Osteoblast (primary cell): ENCODE measurements around the gene CCDC91. TPM values are rescaled to one million over a fixed set of nuclear protein-coding genes. Genes with fewer than 3 reads are reported as not detected.
"Not testable (repeated sequence)": the region's sequence is repeated elsewhere in the genome, so short reads cannot be mapped to it uniquely, and the experiment has no call there.

Source experiments
- DNase-seq: peaks from one replicate; pipeline ENCODE4 v3.0.0; 2011; ENCODE audit warnings: low spot score, mixed read lengths; ENCODE audit not compliant: insufficient read length; ENCODE audit errors: missing footprints
- H2AFZ ChIP-seq: 2 replicates; pipeline ENCODE4 v1.6.0; 2011; ENCODE audit warnings: mild to moderate bottlenecking, low read length
- H3K27ac ChIP-seq: 2 replicates; pipeline ENCODE4 v1.5.1; 2011; ENCODE audit warnings: mild to moderate bottlenecking, low read depth, low read length, moderate library complexity
- H3K27me3 ChIP-seq: 2 replicates; pipeline ENCODE4 v1.6.0; 2012; ENCODE audit warnings: mild to moderate bottlenecking, control low read depth, inconsistent platforms, low read length, moderate library complexity; ENCODE audit not compliant: insufficient read depth
- H3K36me3 ChIP-seq: 2 replicates; pipeline ENCODE4 v1.5.1; 2011; ENCODE audit warnings: mild to moderate bottlenecking, low read length, control low read depth, moderate library complexity; ENCODE audit not compliant: insufficient read depth
- H3K4me1 ChIP-seq: 2 replicates; pipeline ENCODE4 v1.5.1; 2011; ENCODE audit warnings: mild to moderate bottlenecking, low read length, control low read depth, moderate library complexity; ENCODE audit not compliant: insufficient read depth
- H3K4me2 ChIP-seq: 2 replicates; pipeline ENCODE4 v1.6.0; 2011; ENCODE audit warnings: mild to moderate bottlenecking, low read length; ENCODE audit not compliant: insufficient read depth
- H3K4me3 ChIP-seq: fragments of 200-600 bp; sonication (generic); 3 replicates; pipeline ENCODE4 v1.5.1; 2012; ENCODE audit warnings: mild to moderate bottlenecking, low read length, inconsistent platforms; ENCODE audit not compliant: insufficient read depth
- H3K79me2 ChIP-seq: 2 replicates; pipeline ENCODE4 v1.6.0; 2012; ENCODE audit warnings: mild to moderate bottlenecking, low read length, control low read depth, inconsistent platforms; ENCODE audit not compliant: insufficient read depth
- H3K9me3 ChIP-seq: 2 replicates; pipeline ENCODE4 v1.5.1; 2011; ENCODE audit warnings: low read depth, low read length, control low read depth
- H4K20me1 ChIP-seq: 2 replicates; pipeline ENCODE4 v1.6.0; 2012; ENCODE audit warnings: mild to moderate bottlenecking, low read length, control low read depth; ENCODE audit not compliant: insufficient read depth
- total RNA-seq: library from RNA; depleted of rRNA; stranded (reverse); fragments of >200 nt; gene quantifications from 2 replicates; pipeline ENCODE4 v1.2.3, GENCODE V29; 2012
- TF ChIP-seq, protein P1 (sequence below): IDR thresholded peaks from 2 replicates; pipeline ENCODE4 v1.5.1; 2011; ENCODE audit warnings: mild to moderate bottlenecking, low read depth, low read length, moderate library complexity; ENCODE audit errors: extremely low read depth

Gene CCDC91
- total RNA-seq, 1 donor = 36.2 TPM

DNA sequence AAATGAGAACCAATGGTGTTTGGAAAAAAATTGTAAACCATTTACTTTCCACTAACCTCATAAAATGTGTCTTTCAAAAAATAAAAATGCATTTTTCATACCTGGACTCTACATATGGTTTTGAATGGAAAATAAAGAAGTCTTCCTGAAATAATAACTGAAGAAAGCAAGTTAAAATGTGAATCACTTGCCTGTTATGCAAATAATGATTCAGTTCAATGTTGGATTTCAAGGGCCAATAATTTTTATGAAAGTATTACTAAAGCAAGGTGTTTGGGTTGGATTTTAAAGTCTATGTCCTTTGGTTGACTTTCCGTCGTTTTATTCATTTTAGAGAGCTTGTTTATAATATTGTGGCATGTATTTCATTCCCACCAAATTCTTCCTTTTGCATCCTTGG, 138.7 kb downstream of the CCDC91 start:
- H3K36me3 ChIP-seq = no peaks in the 10 kb centered on the region
- H3K27me3 ChIP-seq = no peaks in the 10 kb centered on the region
- TF ChIP-seq, protein P1, sequence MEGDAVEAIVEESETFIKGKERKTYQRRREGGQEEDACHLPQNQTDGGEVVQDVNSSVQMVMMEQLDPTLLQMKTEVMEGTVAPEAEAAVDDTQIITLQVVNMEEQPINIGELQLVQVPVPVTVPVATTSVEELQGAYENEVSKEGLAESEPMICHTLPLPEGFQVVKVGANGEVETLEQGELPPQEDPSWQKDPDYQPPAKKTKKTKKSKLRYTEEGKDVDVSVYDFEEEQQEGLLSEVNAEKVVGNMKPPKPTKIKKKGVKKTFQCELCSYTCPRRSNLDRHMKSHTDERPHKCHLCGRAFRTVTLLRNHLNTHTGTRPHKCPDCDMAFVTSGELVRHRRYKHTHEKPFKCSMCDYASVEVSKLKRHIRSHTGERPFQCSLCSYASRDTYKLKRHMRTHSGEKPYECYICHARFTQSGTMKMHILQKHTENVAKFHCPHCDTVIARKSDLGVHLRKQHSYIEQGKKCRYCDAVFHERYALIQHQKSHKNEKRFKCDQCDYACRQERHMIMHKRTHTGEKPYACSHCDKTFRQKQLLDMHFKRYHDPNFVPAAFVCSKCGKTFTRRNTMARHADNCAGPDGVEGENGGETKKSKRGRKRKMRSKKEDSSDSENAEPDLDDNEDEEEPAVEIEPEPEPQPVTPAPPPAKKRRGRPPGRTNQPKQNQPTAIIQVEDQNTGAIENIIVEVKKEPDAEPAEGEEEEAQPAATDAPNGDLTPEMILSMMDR = no peak
- H2AFZ ChIP-seq = no peak overlapping the region
- H3K79me2 ChIP-seq = no peaks in the 10 kb centered on the region
- no peak overlapping the region for H3K4me2 ChIP-seq
- no peaks in the 10 kb centered on the region for H3K9me3 ChIP-seq
- no peaks in the 10 kb centered on the region for H4K20me1 ChIP-seq
- DNase-seq = no peak
- no peaks in the 10 kb centered on the region for H3K4me1 ChIP-seq
- no peak overlapping the region for H3K27ac ChIP-seq
- no peak overlapping the region for H3K4me3 ChIP-seq

GRCh38 chr12:28329727-28330126, 139.5 kb downstream of the CCDC91 start:
- not testable (repeated sequence) for H3K36me3 ChIP-seq, H3K27ac ChIP-seq, H3K27me3 ChIP-seq, DNase-seq, H4K20me1 ChIP-seq, H3K4me2 ChIP-seq, H2AFZ ChIP-seq, H3K9me3 ChIP-seq, H3K4me1 ChIP-seq, H3K79me2 ChIP-seq, H3K4me3 ChIP-seq

- not testable (repeated sequence) for H3K4me1 ChIP-seq, H4K20me1 ChIP-seq, H3K27me3 ChIP-seq, H3K4me3 ChIP-seq, H3K36me3 ChIP-seq, H2AFZ ChIP-seq, H3K27ac ChIP-seq, H3K4me2 ChIP-seq, H3K79me2 ChIP-seq, H3K9me3 ChIP-seq, DNase-seq
Observed at GRCh38 chr12:28330232-28330631, 140.0 kb downstream of the CCDC91 start.

DNA sequence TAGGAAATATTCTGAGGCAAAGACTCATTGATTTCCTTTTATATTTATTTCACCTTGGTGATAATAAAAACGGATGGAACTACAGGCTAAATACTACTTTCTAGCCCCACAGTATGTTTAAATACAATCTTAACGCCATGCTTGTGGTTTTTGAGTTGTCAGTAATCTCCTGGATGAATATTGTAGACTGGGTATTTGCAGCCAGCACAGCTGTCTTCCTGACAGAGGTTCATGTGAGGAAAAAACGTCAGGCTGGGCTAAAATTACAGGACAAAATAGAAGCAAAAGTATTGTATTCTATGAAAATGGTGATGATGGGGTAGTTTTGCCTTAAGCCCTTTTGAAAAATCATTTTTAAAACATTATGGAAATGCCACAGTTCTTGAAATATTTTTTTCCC, 140.9 kb downstream of the CCDC91 start:
- no peaks in the 10 kb centered on the region for H4K20me1 ChIP-seq
- no peaks in the 10 kb centered on the region for H3K79me2 ChIP-seq
- H3K4me2 ChIP-seq = no peak overlapping the region
- H3K4me3 ChIP-seq = no peak overlapping the region
- H3K27ac ChIP-seq = no peak overlapping the region
- H3K9me3 ChIP-seq = no peaks in the 10 kb centered on the region
- H2AFZ ChIP-seq = no peak overlapping the region
- TF ChIP-seq, protein P1 = no peak
- H3K36me3 ChIP-seq = no peaks in the 10 kb centered on the region
- H3K4me1 ChIP-seq = no peaks in the 10 kb centered on the region
- no peak for DNase-seq
- H3K27me3 ChIP-seq = no peaks in the 10 kb centered on the region

DNA sequence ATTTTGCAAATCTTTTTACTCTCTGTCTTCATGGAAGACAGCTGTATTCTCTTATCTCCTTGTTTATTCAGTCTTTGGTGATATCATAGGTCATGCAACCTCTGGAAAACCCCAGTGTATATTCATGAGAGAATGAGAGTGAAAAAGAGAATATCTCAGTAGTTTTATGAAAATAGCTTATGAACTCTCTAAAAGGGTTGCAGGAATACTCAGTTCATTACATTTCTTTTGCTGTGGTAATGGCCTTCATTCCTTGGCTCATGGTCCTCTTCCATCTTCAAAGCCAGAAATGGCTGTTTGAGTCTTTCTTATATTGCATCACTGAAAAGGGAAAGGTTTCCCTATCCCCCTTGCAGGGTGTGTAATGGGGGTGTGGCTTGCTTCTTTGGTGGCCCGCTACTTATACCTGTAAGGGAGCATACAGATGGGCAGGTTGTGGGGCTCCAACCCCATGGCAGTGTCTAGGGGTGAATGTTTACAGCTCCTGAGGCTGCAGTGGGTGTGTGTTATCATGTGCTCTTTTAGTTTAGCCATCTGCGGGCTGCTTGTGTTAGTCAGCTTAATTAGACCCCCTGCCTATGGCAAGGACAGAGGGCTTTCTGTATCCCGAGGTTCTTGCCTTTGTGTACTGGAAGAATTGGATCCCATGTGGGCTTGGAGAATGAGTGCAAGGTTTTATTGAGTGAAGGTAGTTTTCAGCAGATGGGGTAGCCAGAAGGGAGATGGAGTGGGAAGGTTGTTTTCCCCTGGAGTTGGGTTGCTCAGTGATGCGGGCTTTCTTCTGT, 150.2 kb downstream of the CCDC91 start:
- H3K27me3 ChIP-seq = no peaks in the 10 kb centered on the region
- peaks cover 5% of the 10 kb centered on the region for H3K4me1 ChIP-seq
- H3K4me3 ChIP-seq = no peak overlapping the region
- TF ChIP-seq, protein P1 = no peak
- H2AFZ ChIP-seq = no peak overlapping the region
- no peak for DNase-seq
- no peaks in the 10 kb centered on the region for H3K36me3 ChIP-seq
- no peaks in the 10 kb centered on the region for H3K9me3 ChIP-seq
- no peak overlapping the region for H3K4me2 ChIP-seq
- H3K79me2 ChIP-seq = no peaks in the 10 kb centered on the region
- no peak overlapping the region for H3K27ac ChIP-seq
- peaks cover 3% of the 10 kb centered on the region for H4K20me1 ChIP-seq
